ENCODE data around the gene PTPRM.

- TF ChIP-seq, protein P1, sequence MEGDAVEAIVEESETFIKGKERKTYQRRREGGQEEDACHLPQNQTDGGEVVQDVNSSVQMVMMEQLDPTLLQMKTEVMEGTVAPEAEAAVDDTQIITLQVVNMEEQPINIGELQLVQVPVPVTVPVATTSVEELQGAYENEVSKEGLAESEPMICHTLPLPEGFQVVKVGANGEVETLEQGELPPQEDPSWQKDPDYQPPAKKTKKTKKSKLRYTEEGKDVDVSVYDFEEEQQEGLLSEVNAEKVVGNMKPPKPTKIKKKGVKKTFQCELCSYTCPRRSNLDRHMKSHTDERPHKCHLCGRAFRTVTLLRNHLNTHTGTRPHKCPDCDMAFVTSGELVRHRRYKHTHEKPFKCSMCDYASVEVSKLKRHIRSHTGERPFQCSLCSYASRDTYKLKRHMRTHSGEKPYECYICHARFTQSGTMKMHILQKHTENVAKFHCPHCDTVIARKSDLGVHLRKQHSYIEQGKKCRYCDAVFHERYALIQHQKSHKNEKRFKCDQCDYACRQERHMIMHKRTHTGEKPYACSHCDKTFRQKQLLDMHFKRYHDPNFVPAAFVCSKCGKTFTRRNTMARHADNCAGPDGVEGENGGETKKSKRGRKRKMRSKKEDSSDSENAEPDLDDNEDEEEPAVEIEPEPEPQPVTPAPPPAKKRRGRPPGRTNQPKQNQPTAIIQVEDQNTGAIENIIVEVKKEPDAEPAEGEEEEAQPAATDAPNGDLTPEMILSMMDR (IDR thresholded peaks at IDR 0.05) = no peak
- TF ChIP-seq POLR2A (IDR thresholded peaks at IDR 0.05) (no peak), EP300 (IDR thresholded peaks at IDR 0.05) (no peak)
These were observed 290.4 kb downstream of the PTPRM start for GRCh38 chr18:7857562-7857961.

Measured in ovary (tissue), 3 donors.